HG02884 (cell line): ENCODE results near the gene FAM199X.
"Not testable (repeated sequence)": the region's sequence is repeated elsewhere in the genome, so short reads cannot be mapped to it uniquely, and the experiment has no call there.

Experiments
- ATAC-seq: cut with Tn5 transposase; IDR thresholded peaks from one replicate; pipeline ENCODE4 v1.9.1; 2021; ENCODE audit warnings: mild to moderate bottlenecking, moderate library complexity; ENCODE audit not compliant: unreplicated experiment

Gene FAM199X

GRCh38 chrX:104187931-104188330, 21.7 kb downstream of the FAM199X start:
- no peak for ATAC-seq

DNA sequence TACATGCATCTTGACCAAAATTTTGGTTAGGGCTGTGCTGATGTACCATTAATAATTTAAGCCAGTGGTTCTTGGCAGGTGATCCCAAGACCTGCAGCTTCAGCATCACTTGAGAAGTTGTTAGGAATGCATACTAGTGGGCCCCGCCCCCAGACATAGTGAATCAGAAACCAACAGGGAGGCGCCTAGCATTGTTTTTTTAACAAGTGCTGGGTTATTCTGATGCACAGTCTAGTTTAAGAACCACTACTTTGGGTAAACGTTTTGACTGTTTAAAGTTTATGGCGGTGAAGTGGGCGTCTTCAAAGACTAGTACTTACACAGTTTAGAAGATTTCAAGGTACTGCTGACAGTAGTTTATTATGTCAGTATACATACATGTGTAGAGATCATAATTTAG, 23.6 kb downstream of the FAM199X start:
- no peak for ATAC-seq

DNA sequence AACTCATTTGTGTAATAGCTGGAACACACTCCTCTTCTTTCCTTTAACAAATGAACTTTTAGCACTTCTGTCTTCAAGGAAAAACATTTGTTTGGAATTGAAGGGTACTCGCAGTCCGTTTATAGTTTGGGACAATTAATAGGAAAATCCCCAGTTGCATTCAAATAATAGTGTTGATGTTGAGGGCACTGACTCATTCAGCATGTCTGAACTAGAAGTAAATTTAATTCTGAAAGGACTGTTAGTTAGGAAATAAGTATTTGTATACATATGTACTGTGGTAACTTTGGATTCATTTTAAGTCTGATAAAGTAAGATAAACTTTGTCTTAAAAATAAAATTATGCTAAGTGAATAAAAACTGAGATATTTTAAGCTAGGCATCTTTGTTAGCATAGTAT, 27.2 kb downstream of the FAM199X start:
- ATAC-seq = no peak

- ATAC-seq = no peak
Measured at GRCh38 chrX:104195013-104195412, 28.8 kb downstream of the FAM199X start.

GRCh38 chrX:104195489-104196084, 29.3 kb downstream of the FAM199X start:
- peak; percentile 77 for ATAC-seq

DNA sequence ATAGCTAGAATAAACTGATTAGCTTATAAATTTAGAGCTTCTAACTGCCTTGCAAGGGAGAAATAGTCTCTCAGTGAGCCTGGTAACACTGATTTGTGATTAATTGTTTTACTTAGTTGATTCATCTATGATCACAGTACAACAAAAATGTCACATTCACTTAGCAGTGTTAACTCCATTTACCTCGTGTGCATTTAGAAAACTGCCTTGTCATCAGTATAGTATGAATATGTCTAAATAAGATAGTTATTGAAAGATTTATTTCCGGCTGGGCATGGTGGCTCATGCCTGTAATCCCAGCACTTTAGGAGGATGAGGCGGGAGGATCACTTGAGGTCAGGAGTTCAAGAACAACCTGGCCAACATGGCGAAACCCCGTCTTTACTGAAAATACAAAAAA, 39.3 kb downstream of the FAM199X start:
- no peak for ATAC-seq

GRCh38 chrX:104211187-104211586, 44.9 kb downstream of the FAM199X start:
- ATAC-seq = no peak

- ATAC-seq = not testable (repeated sequence)
Measured at GRCh38 chrX:104230060-104230459, 63.8 kb downstream of the FAM199X start.
